Measurements from ENCODE around the gene PIP5K1B. TPM values are rescaled to one million over a fixed set of nuclear protein-coding genes. Genes with fewer than 3 reads are reported as not detected.
"Not testable (repeated sequence)": the region's sequence is repeated elsewhere in the genome, so short reads cannot be mapped to it uniquely, and the experiment has no call there.

Gene PIP5K1B
- total RNA-seq, 2 experiments from 2014 or later, result 1.9 TPM

DNA sequence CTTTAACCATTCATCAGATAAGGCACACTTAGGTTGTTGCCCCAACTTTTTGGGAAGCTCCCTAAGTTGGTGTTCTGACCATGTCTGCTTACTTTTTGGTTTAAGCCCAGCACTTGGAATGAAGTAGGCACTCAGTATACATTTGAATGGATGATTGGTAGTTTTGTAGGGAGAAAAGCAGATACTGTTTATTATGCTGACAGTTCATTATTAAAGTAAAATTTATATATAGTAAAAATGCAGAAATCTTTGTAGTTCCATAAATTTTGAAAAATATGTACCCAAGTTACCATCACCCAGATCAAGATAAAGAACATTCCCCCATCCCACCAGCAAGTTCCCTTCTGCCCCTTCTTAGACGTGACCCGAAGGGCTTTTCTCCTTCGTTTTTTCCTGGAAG lies 273.5 kb downstream of the PIP5K1B start:
- Mint-ChIP-seq H3K4me3 (no peak overlapping the region), H3K9me3 (no peaks in the 10 kb centered on the region), H3K4me1 (peaks cover 25% of the 10 kb centered on the region), H3K27me3 (no peaks in the 10 kb centered on the region), H3K27ac (no peak overlapping the region), H3K36me3 (peaks cover 4% of the 10 kb centered on the region)
- no peak for DNase-seq

DNA sequence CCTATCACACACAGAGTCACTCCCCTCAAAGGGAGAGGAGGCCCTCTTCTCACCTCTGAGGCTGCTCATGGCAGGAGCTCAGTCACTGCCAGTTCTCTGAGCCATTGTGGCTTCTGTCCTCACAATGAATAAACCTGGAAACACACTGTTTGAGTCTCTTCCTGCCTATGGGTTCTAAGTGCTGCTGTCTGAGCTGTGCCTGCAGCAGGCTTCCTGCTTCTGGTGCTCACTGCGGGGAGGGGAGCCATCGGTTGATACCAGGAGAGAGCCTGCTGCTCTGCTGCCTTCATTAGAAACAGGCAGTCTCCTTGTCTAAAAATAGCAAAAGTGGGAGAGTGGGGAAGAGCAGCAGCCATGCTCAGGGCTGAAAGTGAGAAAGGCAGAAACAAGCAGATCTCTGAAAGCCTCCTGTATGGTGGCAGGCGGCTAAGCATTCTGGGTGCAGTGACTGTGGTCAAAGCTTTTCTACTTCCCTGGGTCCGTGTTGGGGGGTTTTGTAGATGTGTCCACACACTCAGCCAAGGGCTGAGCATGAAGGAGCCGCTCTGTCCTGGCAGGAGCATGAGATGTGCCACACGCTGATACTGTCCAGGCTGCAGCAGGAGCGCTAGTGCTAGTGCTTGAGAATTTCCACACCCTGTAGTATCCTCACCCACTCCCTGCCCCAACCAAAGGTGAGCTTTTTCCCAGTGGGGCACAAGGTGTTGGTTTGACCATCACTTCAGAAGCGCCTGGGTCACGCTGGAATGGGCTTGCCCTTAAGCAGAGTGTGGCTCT lies 274.7 kb downstream of the PIP5K1B start:
- H3K9me3 Mint-ChIP-seq, result no peaks in the 10 kb centered on the region

DNA sequence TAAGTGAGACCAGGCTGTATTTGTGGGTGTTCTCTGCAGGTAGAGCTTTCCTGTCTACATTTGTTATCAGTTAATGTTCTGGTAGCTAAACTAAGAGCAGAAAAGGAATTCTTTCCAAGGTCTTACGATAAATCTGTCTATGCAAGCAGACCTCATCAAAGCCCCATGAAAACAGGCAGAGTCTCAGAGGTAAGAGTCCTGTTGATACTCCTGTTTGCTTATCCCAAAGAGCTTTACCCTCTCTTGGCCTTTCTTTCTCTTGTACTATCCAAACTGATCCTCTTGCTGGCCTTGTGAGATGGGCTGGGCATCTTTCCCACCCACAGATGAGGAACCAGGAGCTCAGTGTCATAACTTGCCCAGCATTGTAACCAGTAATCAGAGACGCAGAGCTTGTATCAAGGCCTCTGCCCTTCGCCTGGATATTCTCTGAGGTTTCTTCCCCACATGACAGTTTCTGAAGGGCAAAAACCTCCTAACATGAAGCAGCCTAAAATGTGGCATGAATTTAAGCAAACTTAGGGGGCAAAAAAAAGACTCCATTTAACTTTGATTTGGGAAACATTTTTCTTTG lies 275.4 kb downstream of the PIP5K1B start:
- no peak for DNase-seq
- Mint-ChIP-seq H3K4me3 (no peak overlapping the region), H3K27ac (no peak overlapping the region), H3K27me3 (no peaks in the 10 kb centered on the region), H3K4me1 (peaks cover 16% of the 10 kb centered on the region), H3K9me3 (no peaks in the 10 kb centered on the region), H3K36me3 (peaks cover 4% of the 10 kb centered on the region)

More for the DNA sequence above, 274.7 kb downstream of the PIP5K1B start:
- Mint-ChIP-seq H3K27me3 (no peaks in the 10 kb centered on the region), H3K4me3 (peak overlapping the region; percentile 51), H3K36me3 (peaks cover 4% of the 10 kb centered on the region), H3K4me1 (peaks cover 19% of the 10 kb centered on the region), H3K27ac (peak overlapping the region; percentile 66)
- peak; percentile 21 for DNase-seq

DNA sequence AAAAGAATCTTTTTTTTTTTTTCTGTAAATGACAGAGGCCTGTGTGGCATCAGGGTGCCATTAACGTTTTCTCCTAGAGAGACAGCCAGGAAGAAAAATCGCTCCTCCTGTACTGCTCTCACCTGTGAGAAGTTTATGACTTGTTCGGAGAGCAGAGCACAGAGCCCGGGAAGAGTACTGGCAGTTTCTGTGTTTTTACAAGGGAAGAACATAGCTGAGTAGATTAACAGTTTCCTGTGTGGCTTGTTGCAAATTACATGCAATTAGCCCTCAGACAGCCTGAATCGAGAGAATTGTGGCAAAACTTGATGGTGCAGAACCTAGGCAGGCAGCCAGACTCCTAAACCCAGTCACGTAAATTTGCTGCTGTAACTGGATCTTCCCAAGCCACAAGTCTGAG lies 276.7 kb downstream of the PIP5K1B start:
- Mint-ChIP-seq H3K27me3 (no peaks in the 10 kb centered on the region), H3K4me1 (peaks cover 11% of the 10 kb centered on the region), H3K36me3 (peaks cover under 1% of the 10 kb centered on the region), H3K9me3 (no peaks in the 10 kb centered on the region), H3K27ac (no peak overlapping the region), H3K4me3 (no peak overlapping the region)
- no peak for DNase-seq

DNA sequence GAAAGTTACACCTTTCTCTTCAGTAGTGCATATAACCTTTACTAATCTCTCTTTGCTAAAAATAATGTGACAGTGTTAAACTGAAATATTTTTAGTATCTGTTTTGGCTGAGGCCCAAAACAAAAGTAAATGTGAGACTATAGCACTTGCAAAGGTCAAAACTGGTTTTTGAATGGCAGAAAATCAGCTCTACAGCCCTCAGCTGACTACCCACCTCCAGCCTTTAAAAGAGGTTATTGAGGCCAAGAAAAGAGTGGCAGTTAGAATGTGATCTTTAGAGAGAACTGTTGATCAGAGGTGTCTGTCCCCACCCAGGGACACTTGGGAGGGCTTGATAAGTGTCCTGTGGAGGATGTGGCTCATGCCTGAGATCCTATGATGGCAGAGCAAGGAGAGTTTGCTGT lies 278.0 kb downstream of the PIP5K1B start:
- Mint-ChIP-seq H3K36me3 (no peaks in the 10 kb centered on the region), H3K4me1 (peaks cover 11% of the 10 kb centered on the region), H3K27ac (no peak overlapping the region), H3K4me3 (no peak overlapping the region), H3K9me3 (no peaks in the 10 kb centered on the region), H3K27me3 (no peaks in the 10 kb centered on the region)
- no peak for DNase-seq

DNA sequence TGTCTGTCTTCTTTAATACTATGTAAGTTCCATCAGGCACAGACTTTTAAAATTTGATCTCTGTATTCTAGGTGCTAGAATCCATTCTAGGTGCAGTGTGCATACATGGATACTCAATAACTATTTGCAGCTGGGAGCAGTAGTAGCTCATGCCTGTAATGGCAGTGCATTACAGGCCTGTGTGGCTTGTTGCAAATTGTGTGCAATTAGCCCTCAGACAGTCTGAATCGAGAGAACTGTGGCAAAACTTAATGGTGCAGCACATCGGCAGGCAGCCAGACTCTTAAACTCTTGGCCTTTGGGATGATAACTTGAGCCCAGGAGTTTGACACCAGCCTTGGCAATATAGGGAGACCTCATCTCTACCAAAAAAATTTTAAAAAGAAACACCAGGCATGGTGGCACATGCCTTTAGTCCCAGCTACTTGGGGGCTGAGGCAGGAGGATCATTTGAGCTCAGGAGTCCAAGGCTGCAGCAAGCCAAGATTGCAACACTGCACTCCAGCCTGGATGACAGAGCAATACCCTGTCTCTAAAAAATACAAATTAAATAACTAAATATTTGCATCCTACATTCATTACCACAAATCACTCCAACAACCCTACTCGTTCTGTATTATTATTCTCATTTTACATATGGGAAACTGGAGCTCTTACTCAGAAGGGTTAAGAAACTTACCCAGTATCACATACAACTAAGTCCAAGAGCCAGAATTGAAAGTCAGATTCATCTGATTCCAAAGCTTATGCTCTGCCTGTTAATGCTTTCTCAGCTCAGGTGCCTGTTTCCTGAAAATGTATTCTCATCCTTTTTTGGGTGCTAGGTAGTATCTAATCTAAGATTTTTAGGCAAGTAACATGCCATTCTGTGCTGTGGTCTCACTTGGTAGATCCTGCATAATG lies 278.7 kb downstream of the PIP5K1B start:
- Mint-ChIP-seq H3K36me3 (no peaks in the 10 kb centered on the region), H3K27ac (no peak overlapping the region), H3K4me3 (no peak overlapping the region), H3K4me1 (peaks cover 11% of the 10 kb centered on the region), H3K27me3 (no peaks in the 10 kb centered on the region), H3K9me3 (no peaks in the 10 kb centered on the region)
- no peak for DNase-seq

DNA sequence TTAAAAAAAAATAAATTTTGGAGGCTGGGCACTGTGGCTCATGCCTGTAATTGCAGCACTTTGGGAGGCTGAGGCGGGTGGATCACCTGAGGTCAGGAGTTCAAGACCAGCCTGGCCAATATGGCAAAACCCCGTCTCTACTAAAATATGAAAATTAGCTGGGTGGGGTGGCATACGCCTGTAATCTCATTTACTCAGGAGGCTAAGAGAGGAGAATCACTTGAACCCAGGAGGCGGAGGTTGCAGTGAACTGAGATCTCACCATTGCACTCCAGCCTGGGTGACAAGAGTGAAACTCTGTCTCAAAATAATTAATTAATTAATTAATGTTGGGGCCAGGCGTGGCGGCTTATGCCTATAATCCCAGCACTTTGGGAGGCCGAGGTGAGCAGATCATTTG lies 281.9 kb downstream of the PIP5K1B start:
- H3K27ac Mint-ChIP-seq, result not testable (repeated sequence)

DNA sequence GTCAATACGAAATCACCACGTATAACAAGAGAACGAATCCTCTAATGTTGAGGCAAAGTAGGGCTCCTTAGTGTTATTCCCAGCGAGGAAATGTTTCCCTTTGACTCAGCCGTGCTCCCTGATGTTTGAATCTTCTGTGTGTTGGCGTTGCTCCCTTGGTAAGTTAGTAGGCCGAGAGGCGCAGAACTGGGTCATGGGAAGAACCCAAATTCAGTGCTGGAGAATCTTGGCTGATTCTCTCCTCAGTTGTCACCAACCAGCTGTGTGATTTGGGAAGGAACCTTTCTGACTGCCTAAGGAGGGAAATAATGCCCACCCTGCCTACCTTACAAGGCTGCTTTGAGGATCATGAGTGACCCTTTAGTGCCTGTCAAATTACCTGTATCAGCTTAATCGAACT lies 286.4 kb downstream of the PIP5K1B start:
- DNase-seq, result no peak

More for the DNA sequence above, 281.9 kb downstream of the PIP5K1B start:
- H3K4me1 Mint-ChIP-seq, H3K4me3 Mint-ChIP-seq, H3K9me3 Mint-ChIP-seq, H3K36me3 Mint-ChIP-seq, H3K27me3 Mint-ChIP-seq, DNase-seq: not testable (repeated sequence)

DNA sequence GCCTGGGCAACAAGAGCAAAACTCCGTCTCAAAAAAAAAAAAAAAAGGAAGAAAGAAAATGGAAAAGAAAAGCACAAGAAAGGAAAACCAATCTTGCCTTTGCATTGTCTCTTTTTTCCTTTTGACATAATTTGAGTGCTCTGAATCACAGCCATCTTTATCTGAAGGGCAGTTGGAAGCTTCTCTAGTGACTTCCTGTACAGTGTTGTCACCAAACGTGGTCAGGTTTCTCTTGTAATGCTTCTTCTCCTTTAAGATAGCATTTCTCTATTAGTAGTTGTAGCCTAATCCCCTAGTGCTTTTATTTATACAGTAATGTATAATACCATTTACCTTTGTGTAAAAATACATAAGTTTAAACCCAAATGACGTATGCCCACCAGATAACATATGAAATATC lies 290.7 kb downstream of the PIP5K1B start:
- Mint-ChIP-seq H3K27ac (no peak overlapping the region), H3K36me3 (no peaks in the 10 kb centered on the region), H3K27me3 (no peaks in the 10 kb centered on the region), H3K4me1 (peaks cover 17% of the 10 kb centered on the region), H3K4me3 (no peak overlapping the region), H3K9me3 (no peaks in the 10 kb centered on the region)
- no peak for DNase-seq

More for the DNA sequence above, 286.4 kb downstream of the PIP5K1B start:
- Mint-ChIP-seq H3K27me3 (no peaks in the 10 kb centered on the region), H3K4me3 (no peak overlapping the region), H3K9me3 (no peaks in the 10 kb centered on the region), H3K27ac (no peak overlapping the region), H3K36me3 (no peaks in the 10 kb centered on the region), H3K4me1 (peaks cover 7% of the 10 kb centered on the region)

DNA sequence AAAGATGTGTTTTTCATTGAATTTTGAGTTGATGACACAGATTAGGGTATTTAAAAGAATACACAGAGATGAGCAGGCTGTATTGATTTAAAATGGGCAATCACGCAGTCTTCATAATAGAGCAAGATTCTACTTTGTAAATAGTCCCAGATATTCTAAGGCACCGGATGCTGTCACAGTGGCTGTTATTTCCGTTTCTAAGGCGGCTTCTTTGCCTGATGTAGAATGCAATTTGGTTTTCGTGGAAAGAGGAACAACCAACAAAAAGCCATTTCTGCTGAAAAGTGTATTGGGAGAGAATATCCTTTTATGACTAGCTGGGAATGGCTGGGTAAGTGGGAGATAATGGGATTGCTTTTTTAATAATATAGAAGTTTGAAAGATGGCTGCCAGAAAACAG lies 291.4 kb downstream of the PIP5K1B start:
- H3K27me3 Mint-ChIP-seq, result no peaks in the 10 kb centered on the region
- no peaks in the 10 kb centered on the region for H3K36me3 Mint-ChIP-seq
- no peaks in the 10 kb centered on the region for H3K9me3 Mint-ChIP-seq
- H3K4me1 Mint-ChIP-seq, result peaks cover 17% of the 10 kb centered on the region
- peak overlapping the region; percentile 56 for H3K27ac Mint-ChIP-seq
- peak overlapping the region; percentile 18 for H3K4me3 Mint-ChIP-seq
- no peak for DNase-seq

DNA sequence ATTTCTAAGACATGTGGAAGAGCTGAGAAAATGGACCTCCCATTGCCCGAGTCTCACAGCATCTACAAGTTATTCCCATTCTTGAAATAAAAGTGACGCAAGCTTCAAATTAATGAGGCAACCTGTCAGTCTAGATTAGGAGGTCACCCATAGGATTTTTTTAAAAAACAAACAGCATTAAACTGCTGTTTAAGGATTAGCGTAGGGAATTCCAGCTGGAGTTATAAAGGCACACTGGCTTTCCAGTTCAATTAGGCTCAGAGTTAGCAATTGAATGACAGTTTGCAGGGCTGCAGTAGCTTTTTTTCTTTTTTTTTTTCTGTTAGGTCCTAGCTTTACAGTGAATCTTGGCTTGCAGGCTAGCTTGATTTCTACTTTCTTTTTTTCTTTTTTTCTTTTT lies 292.6 kb downstream of the PIP5K1B start:
- no peaks in the 10 kb centered on the region for H3K9me3 Mint-ChIP-seq
- H3K4me1 Mint-ChIP-seq, result peaks cover 17% of the 10 kb centered on the region
- H3K4me3 Mint-ChIP-seq, result no peak overlapping the region
- H3K27me3 Mint-ChIP-seq, result no peaks in the 10 kb centered on the region
- no peak for DNase-seq
- H3K27ac Mint-ChIP-seq, result no peak overlapping the region
- no peaks in the 10 kb centered on the region for H3K36me3 Mint-ChIP-seq

DNA sequence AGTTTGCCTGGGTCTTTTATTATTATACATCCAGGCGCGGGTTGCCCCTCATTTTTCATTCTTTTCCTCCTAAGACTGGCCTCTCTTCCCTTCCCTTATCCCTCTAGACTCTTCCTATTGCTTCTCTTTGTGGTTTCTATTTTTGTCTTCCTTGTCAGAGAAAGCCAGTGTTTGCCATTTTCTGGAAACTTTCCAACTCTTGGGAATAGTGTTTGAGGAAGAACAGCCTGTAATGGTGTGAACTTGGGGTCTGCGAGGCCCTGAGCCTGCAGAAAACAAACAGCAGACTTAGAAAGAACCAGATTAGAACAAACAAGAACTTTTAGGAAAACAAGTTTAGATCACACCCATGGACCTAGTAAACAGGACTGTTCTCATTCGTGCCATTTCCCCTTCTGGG lies 293.3 kb downstream of the PIP5K1B start:
- H3K27me3 Mint-ChIP-seq, result no peaks in the 10 kb centered on the region
- H3K4me3 Mint-ChIP-seq, result no peak overlapping the region
- no peaks in the 10 kb centered on the region for H3K9me3 Mint-ChIP-seq
- no peaks in the 10 kb centered on the region for H3K36me3 Mint-ChIP-seq
- H3K27ac Mint-ChIP-seq, result no peak overlapping the region
- peaks cover 17% of the 10 kb centered on the region for H3K4me1 Mint-ChIP-seq
- DNase-seq, result no peak

DNA sequence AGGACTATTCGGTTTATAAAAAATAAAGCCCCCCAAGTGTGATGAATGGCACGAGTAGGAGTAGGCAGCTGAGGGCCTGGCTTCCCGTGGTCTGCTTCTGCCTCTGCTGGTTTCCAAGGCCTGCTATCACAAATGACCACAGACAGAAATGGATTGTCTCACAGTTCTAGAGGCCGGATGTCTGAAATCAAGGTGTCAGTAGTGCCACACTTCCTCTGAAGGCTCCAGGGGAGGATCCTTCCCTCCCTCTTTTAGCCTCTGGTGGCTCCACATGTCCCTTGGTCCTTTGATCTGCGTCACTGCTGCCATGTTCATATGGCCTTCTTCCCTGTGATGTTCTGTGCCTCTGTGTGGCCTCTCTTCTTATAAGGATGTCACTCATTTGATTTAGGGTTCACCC lies 293.8 kb downstream of the PIP5K1B start:
- no peak overlapping the region for H3K4me3 Mint-ChIP-seq
- no peak for DNase-seq
- H3K27me3 Mint-ChIP-seq, result no peaks in the 10 kb centered on the region
- H3K27ac Mint-ChIP-seq, result no peak overlapping the region
- H3K4me1 Mint-ChIP-seq, result peaks cover 17% of the 10 kb centered on the region
- no peaks in the 10 kb centered on the region for H3K9me3 Mint-ChIP-seq
- H3K36me3 Mint-ChIP-seq, result no peaks in the 10 kb centered on the region

DNA sequence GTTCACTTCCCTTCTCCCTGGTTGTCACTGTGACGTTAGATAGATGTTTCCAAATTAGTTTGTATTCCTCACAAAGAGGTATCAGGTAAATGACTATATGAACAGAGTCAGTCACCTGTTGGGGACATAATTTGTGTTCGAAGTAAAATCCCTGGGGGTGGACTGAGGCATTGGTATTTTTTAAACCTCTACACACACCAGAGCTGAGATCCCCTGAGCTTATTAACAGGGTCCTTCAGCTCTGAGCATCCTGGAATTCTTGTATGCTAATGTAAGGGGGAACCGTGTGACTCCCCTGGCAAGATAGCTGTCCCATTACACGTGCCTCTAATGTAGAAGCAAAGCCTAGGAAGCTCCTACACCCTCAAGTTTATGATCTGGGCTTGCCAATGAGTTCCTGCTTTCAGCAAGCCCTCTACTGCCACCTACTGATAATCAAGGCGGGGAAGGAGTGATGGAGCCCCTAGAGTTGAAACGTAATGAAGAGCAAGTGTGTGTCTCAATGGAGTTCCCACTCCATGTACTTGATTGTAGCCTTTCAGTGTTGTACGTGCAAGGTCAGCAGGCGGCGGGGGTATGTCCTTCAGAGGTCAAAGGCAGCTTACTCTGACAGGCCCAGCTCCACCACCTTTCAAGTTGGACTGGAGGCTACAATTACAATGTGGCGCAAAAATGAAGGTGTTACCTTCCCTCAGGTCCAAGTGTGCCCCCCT lies 294.5 kb downstream of the PIP5K1B start:
- H3K9me3 Mint-ChIP-seq, result no peaks in the 10 kb centered on the region
- peak; percentile 50 for DNase-seq

DNA sequence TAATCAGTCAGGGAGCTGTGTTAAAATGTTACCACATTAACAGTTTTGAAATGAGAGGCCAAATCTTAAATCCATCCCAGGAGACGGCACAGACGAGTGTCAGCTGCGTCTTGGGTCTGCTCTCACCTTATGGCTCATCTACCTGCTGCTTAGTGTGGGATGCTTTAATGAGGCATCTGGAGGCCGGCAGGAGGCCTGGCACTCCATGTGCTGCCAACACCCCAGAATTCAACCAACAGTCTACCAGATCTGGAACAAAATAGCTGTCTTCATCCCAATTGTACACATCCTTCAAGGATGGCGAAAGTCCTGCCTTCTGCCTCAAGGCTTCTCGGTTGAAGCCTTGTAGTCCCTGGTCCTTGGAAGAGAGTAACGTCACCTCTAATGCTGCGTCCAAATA lies 296.9 kb downstream of the PIP5K1B start:
- Mint-ChIP-seq H3K27me3 (no peaks in the 10 kb centered on the region), H3K9me3 (no peaks in the 10 kb centered on the region), H3K27ac (no peak overlapping the region)

More for the DNA sequence above, 294.5 kb downstream of the PIP5K1B start:
- Mint-ChIP-seq H3K4me3 (no peak overlapping the region), H3K27ac (no peak overlapping the region), H3K36me3 (no peaks in the 10 kb centered on the region), H3K4me1 (peaks cover 17% of the 10 kb centered on the region), H3K27me3 (no peaks in the 10 kb centered on the region)

More for the DNA sequence above, 296.9 kb downstream of the PIP5K1B start:
- DNase-seq, result no peak
- no peak overlapping the region for H3K4me3 Mint-ChIP-seq
- H3K36me3 Mint-ChIP-seq, result no peaks in the 10 kb centered on the region
- peaks cover 9% of the 10 kb centered on the region for H3K4me1 Mint-ChIP-seq

All from activated naive CD8-positive, alpha-beta T cell treated with anti-CD3 and anti-CD28 coated beads for 36 hours (primary cell).